GM12878 (cell line): ENCODE measurements around the gene WWP2. TPM values are rescaled to one million over a fixed set of nuclear protein-coding genes. Genes with fewer than 3 reads are reported as not detected.

Experiments used
- ATAC-seq: fragments of 200-7000 bp; cut with Tn5 transposase; 3 replicates; pipeline ENCODE4 v1.9.1; 2020; ENCODE audit warnings: mild to moderate bottlenecking, moderate library complexity
- BruUV-seq: library from RNA; stranded (reverse); fragments of 400-500 nt; replicated peaks from 2 replicates; lab custom pipeline; 2021; lab: Mats Ljungman, UMichigan
- CTCF ChIA-PET: fragments of 300-600 bp; sonication (Branson Sonifier 250); formaldehyde crosslinking; extraction: SDS; loops from one replicate; lab custom pipeline; 2021; ENCODE audit warnings: inconsistent platforms; lab: Yijun Ruan, JAX
- POLR2A ChIA-PET: fragments of 350-600 bp; formaldehyde crosslinking; extraction: SDS; loops from one replicate; lab custom pipeline; 2021; ENCODE audit warnings: inconsistent platforms; lab: Charles Lee
- RAD21 ChIA-PET: fragments of 300-600 bp; sonication (Branson Sonifier 250); formaldehyde crosslinking; loops from one replicate; lab custom pipeline; 2023; ENCODE audit warnings: antibody characterized with exemption; ENCODE audit not compliant: unreplicated experiment; lab: Charles Lee
- SMC1A ChIA-PET: fragments of 300-600 bp; sonication (Branson Sonifier 250); formaldehyde crosslinking; loops from one replicate; lab custom pipeline; 2023; ENCODE audit not compliant: unreplicated experiment, uncharacterized antibody; lab: Charles Lee
- DNase-seq: peaks from one replicate; pipeline ENCODE4 v3.0.0-alpha.2; 2011; ENCODE audit warnings: low read depth, low spot score
- FAIRE-seq: peaks from 3 replicates; lab custom pipeline; 2011; peaks lifted over from hg19 to GRCh38; lab: Jason Lieb, UNC
- H2AFZ ChIP-seq: 2 replicates; pipeline ENCODE4 v1.6.0; 2011; ENCODE audit warnings: low read depth, low read length, control low read depth; ENCODE audit not compliant: control insufficient read depth
- H3K27ac ChIP-seq: 2 replicates; pipeline ENCODE4 v1.5.1; 2011; ENCODE audit warnings: control low read depth; ENCODE audit not compliant: control insufficient read depth, insufficient read depth
- H3K27me3 ChIP-seq, 2 experiments: replicated peaks in 1 of 2; 2 replicates each; pipeline versions ENCODE4 v1.6.0 to v1.6.1; 2011; ENCODE audit warnings: low read length in 1 of 2; ENCODE audit not compliant: control insufficient read depth in 2 of 2, insufficient read depth in 2 of 2
- H3K36me3 ChIP-seq, 2 experiments: 2 replicates each; pipeline ENCODE4 v1.5.1; 2011; ENCODE audit warnings: low read length in 1 of 2; ENCODE audit not compliant: control insufficient read depth in 2 of 2, insufficient read depth in 2 of 2
- H3K4me1 ChIP-seq: 2 replicates; pipeline ENCODE4 v1.6.1; 2011; ENCODE audit warnings: mild to moderate bottlenecking, low read length, moderate library complexity, mixed read lengths; ENCODE audit not compliant: control insufficient read depth, insufficient read depth
- H3K4me2 ChIP-seq: 2 replicates; pipeline ENCODE4 v1.6.0; 2011; ENCODE audit warnings: control low read depth; ENCODE audit not compliant: control insufficient read depth, insufficient read depth
- H3K4me3 ChIP-seq: fragments of 200-600 bp; sonication (generic); 2 replicates; pipeline ENCODE4 v1.5.1; 2016
- H3K79me2 ChIP-seq: 2 replicates; pipeline ENCODE4 v1.6.0; 2011; ENCODE audit warnings: low read length; ENCODE audit not compliant: control insufficient read depth, insufficient read depth
- H3K9ac ChIP-seq: 2 replicates; pipeline ENCODE4 v1.8.0; 2011; ENCODE audit warnings: low read length, control low read depth, mixed read lengths; ENCODE audit not compliant: control insufficient read depth, insufficient read depth
- H3K9me3 ChIP-seq: replicated peaks from 3 replicates; pipeline ENCODE4 v1.5.1; 2011; ENCODE audit warnings: mild to moderate bottlenecking, low read length; ENCODE audit not compliant: control insufficient read depth, insufficient read depth
- H4K20me1 ChIP-seq: 2 replicates; pipeline ENCODE4 v1.6.0; 2011; ENCODE audit not compliant: control insufficient read depth, insufficient read depth
- EP300 ChIP-seq, 2 experiments: fragments of 150-350 bp in 1 of 2; IDR thresholded peaks; 2 replicates each; pipeline ENCODE4 v1.6.1; 2011 to 2012; ENCODE audit warnings: low read depth in 2 of 2, low read length in 2 of 2, borderline replicate concordance in 1 of 2, improper control_type of control experiment in 1 of 2, inconsistent platforms in 1 of 2; ENCODE audit not compliant: control insufficient read depth in 1 of 2
- PRDM15 ChIP-seq: fragments of 450-650 bp; formaldehyde crosslinking; IDR thresholded peaks from 2 replicates; pipeline ENCODE4 v1.4.0; 2020; ENCODE audit warnings: mild to moderate bottlenecking, moderate library complexity
- RFX5 ChIP-seq: IDR thresholded peaks from 2 replicates; pipeline ENCODE4 v1.6.1; 2011; ENCODE audit warnings: low read depth, low read length, improper control_type of control experiment
- ZNF217 ChIP-seq: fragments of 450-650 bp; IDR thresholded peaks from 2 replicates; pipeline ENCODE4 v1.6.1; 2017; ENCODE audit warnings: antibody characterized with exemption, mild to moderate bottlenecking
- WGBS: methylation state at CpG from one replicate; pipeline ENCODE4 v1.1.6; 2016; ENCODE audit warnings: low lambda C conversion rate; ENCODE audit not compliant: insufficient replicate concordance, insufficient coverage; ENCODE audit errors: missing lambda C conversion rate; 5-methylcytosine and 5-hydroxymethylcytosine counted together
- in situ Hi-C: fragments of 300-500 bp; cut with MboI; formaldehyde crosslinking; loops from 9 replicates; pipeline ENCODE4 v1.14.3; 2018; ENCODE audit warnings: mixed read lengths
- intact Hi-C: fragments of 100-400 bp; cut with micrococcal nuclease; formaldehyde crosslinking; loops from one replicate; pipeline ENCODE4 v1.14.2; 2022; ENCODE audit not compliant: unreplicated experiment
- polyA plus RNA-seq, 11 experiments: library from polyadenylated mRNA; depleted of rRNA in 4 of 11; unstranded in 6 of 11; stranded (reverse) in 5 of 11; fragments of >200 nt; fragmentation: Nextera tagmentation in 4 of 11; fragmentation: Illumina TruSeq in 1 of 11; extraction: Ambion mirVana in 4 of 11; extraction: Trizol in 1 of 11; gene quantifications; 1 replicate in 1 of 11; 2 replicates in 10 of 11; pipeline versions ENCODE4 v1.2.1 to v1.2.3, GENCODE V29; 2011 to 2016; ENCODE audit warnings: inconsistent platforms in 2 of 11, missing spikeins in 2 of 11, low read depth in 1 of 11
- total RNA-seq, 4 experiments: library from RNA; depleted of rRNA in 3 of 4; stranded (reverse); fragments of >200 nt in 3 of 4; fragmentation: Illumina TruSeq in 1 of 4; extraction: Trizol in 1 of 4; gene quantifications; 2 replicates each; pipeline versions ENCODE4 v1.2.1 to v1.2.3, GENCODE V29; 2013 to 2021

WWP2 gene
- total and polyA plus RNA-seq, 10 of the 15 experiments (the other 5 are each of a cell fraction or from before 2014, with no cell fraction given): 2.8 to 47.0 (median 23.8) TPM

GRCh38 chr16:69870761-69871160 is 108.6 kb downstream of the WWP2 start:
- ATAC-seq (no peak), FAIRE-seq (no peak)
- 92% methylated on average over 4 of the region's 4 CpGs for WGBS
- Histone ChIP-seq H3K4me1 (no peaks in the 10 kb centered on the region), H3K27ac (no peak overlapping the region), H3K79me2 (no peaks in the 10 kb centered on the region), H4K20me1 (no peaks in the 10 kb centered on the region)
- SMC1A ChIA-PET: interaction anchor here (1.3 kb wide), 1 partner anchor 30 kb away, joined by 3 read pairs; no protein-coding TSS in a partner anchor
- BruUV-seq: no TSS peak
- RAD21 ChIA-PET: interaction anchor here (0.6 kb wide), 1 partner anchor 18 kb away, joined by 3 read pairs; no protein-coding TSS in a partner anchor
- TF ChIP-seq EP300 (IDR thresholded peaks at IDR 0.05; ENCODE audit: borderline replicate concordance in 1 of 2, control insufficient read depth in 1 of 2, low read depth in 2 of 2, low read length in 2 of 2): no peak
- TF ChIP-seq PRDM15 (CRISPR knock-in tag): no peak
- TF ChIP-seq RFX5: no peak
- TF ChIP-seq ZNF217: no peak
- TF ChIP-seq, all 136 proteins: peak for 0
- Histone ChIP-seq H2AFZ (no peak overlapping the region), H3K36me3 (peaks cover 5 to 7% of the 10 kb centered on the region in 2 experiments; a peak in 3 of 4 replicates), H3K4me3 (no peak overlapping the region), H3K27me3 (no peaks in the 10 kb centered on the region), H3K4me2 (no peak overlapping the region), H3K9ac (no peak overlapping the region), H3K9me3 (no peaks in the 10 kb centered on the region)
- in situ Hi-C loops (no loop called here), intact Hi-C loops (no loop called here)
- no peak for DNase-seq
- POLR2A ChIA-PET: no interaction called here
- CTCF ChIA-PET: interaction anchor here (0.6 to 0.9 kb wide), 2 partner anchors 10 to 469 kb away, joined by 3 to 4 read pairs; no protein-coding TSS in a partner anchor
